ENCODE results near the gene NCAPH2. TPM values are rescaled to one million over a fixed set of nuclear protein-coding genes. Genes with fewer than 3 reads are reported as not detected.

The NCAPH2 gene
- total and polyA plus RNA-seq, 9 of the 15 experiments (the other 6 are each of a cell fraction or from before 2014, with no cell fraction given), result 3.6 to 88.6 (median 32.4) TPM

DNA sequence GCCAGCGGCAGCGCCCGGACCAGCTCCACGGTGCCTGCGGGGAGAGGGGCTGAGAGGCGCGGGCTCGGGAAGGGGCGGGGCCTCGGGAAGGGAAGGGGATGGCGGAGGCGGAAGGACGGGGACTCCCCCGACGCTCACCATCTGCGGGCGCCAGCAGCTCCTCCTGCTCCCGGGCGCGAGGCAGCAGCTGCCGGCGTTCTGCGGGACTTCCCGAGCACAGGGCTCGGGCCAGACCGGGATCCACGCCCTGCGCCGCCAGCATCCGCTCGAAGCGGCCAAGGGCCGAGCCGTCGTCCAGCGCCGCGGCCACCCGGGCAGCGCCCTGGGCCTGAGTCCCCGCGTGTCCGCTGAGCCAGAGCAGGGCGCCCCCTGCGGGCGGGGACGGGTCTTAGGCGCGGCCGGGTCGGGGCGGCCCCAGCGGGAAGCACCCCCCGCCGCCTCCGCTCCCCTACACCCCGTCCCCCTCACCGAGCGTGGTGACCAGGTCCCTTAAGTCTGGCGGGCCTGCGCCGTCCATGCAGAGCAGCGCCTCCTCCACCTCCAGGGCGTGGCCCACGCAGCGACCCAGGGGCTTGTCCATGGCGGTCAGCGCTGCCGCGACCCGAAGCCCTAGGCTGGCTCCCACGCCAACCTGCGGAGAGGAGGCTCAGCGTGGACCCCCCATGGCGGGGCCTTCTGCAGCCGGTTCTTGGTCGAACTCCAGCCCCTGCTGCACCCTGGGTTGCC, 18.2 kb downstream of the NCAPH2 start (continued):
- TF ChIP-seq CHD1 (IDR thresholded peaks at IDR 0.05; ENCODE audit: low read length) (no peak), ZNF589 (CRISPR knock-in tag; IDR thresholded peaks at IDR 0.05; ENCODE audit: low read depth) (no peak; the same call in 1 of the 2 replicates), PURB (CRISPR knock-in tag; IDR thresholded peaks at IDR 0.05; ENCODE audit: low read depth) (no peak), NR3C1 (CRISPR knock-in tag; IDR thresholded peaks at IDR 0.05) (no peak)
- TF ChIP-seq, protein P1, sequence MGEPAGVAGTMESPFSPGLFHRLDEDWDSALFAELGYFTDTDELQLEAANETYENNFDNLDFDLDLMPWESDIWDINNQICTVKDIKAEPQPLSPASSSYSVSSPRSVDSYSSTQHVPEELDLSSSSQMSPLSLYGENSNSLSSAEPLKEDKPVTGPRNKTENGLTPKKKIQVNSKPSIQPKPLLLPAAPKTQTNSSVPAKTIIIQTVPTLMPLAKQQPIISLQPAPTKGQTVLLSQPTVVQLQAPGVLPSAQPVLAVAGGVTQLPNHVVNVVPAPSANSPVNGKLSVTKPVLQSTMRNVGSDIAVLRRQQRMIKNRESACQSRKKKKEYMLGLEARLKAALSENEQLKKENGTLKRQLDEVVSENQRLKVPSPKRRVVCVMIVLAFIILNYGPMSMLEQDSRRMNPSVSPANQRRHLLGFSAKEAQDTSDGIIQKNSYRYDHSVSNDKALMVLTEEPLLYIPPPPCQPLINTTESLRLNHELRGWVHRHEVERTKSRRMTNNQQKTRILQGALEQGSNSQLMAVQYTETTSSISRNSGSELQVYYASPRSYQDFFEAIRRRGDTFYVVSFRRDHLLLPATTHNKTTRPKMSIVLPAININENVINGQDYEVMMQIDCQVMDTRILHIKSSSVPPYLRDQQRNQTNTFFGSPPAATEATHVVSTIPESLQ (CRISPR knock-in tag; IDR thresholded peaks at IDR 0.05), result no peak
